ENCODE data around the gene KRTCAP2. TPM values are rescaled to one million over a fixed set of nuclear protein-coding genes. Genes with fewer than 3 reads are reported as not detected.

The KRTCAP2 gene
- total RNA-seq, 2 donors from 2014 or later, result 140 to 172 TPM

GRCh38 chr1:155121249-155121648, 51.9 kb downstream of the KRTCAP2 start:
- Histone ChIP-seq H3K9me3 (no peaks in the 10 kb centered on the region), H3K4me1 (peaks cover 11% of the 10 kb centered on the region)
- TF ChIP-seq CTCF (IDR thresholded peaks at IDR 0.05), result no peak

GRCh38 chr1:155120253-155120652, 52.9 kb downstream of the KRTCAP2 start:
- no peak for DNase-seq

More at GRCh38 chr1:155121249-155121648, 51.9 kb downstream of the KRTCAP2 start:
- Histone ChIP-seq H3K4me3 (no peak overlapping the region), H3K9ac (ENCODE audit: low read depth in 2 of 2, low read length in 2 of 2) (peak overlapping the region in 1 of 2 donors; percentile 28), H3K27me3 (no peaks in the 10 kb centered on the region), H3K27ac (no peak overlapping the region), H3K36me3 (no peaks in the 10 kb centered on the region)
- intact Hi-C loops (cut with DNase I), result no loop called here
- no peak for DNase-seq

More at GRCh38 chr1:155120253-155120652, 52.9 kb downstream of the KRTCAP2 start:
- peak overlapping the region in 1 of 2 donors; percentile 54 for H3K9ac ChIP-seq (ENCODE audit: low read depth in 2 of 2, low read length in 2 of 2)
- no peak overlapping the region for H3K27ac ChIP-seq
- H3K36me3 ChIP-seq, result no peaks in the 10 kb centered on the region
- peaks cover 8% of the 10 kb centered on the region for H3K4me1 ChIP-seq
- no peaks in the 10 kb centered on the region for H3K27me3 ChIP-seq
- intact Hi-C loops (cut with DNase I), result no loop called here
- H3K4me3 ChIP-seq, result no peak overlapping the region
- TF ChIP-seq CTCF (IDR thresholded peaks at IDR 0.05), result no peak
- H3K9me3 ChIP-seq, result no peaks in the 10 kb centered on the region

Other genes starting within 250 kb of the KRTCAP2 start
- gene PMVK, start 236.6 kb downstream of the KRTCAP2 start, total RNA-seq, result 10 to 100 TPM; 32.0 to 46.5 TPM
- gene PBXIP1, start 217.2 kb downstream of the KRTCAP2 start, total RNA-seq, result 10 to 100 TPM; 22.0 to 51.4 TPM
- gene PYGO2, start 211.5 kb downstream of the KRTCAP2 start, total RNA-seq, result 10 to 100 TPM; 25.8 to 33.8 TPM
- gene SHC1, start 202.6 kb downstream of the KRTCAP2 start, total RNA-seq, result 100 to 1,000 TPM in 1 of 2 donors, 10 to 100 TPM in 1; 98.3 to 104 TPM
- 10 to 100 TPM; 49.5 to 76.5 TPM for gene CKS1B, start 198.6 kb downstream of the KRTCAP2 start, total RNA-seq
- gene FLAD1, start 190.0 kb downstream of the KRTCAP2 start, total RNA-seq, result 10 to 100 TPM; 28.2 to 46.1 TPM
- gene LENEP, start 179.7 kb downstream of the KRTCAP2 start, total RNA-seq, result not detected
- gene ZBTB7B, start 170.5 kb downstream of the KRTCAP2 start, total RNA-seq, result 100 to 1,000 TPM; 185 to 205 TPM
- gene DCST2, start 139.5 kb downstream of the KRTCAP2 start, total RNA-seq, result 1 to 10 TPM; 1.7 to 1.9 TPM
- gene DCST1, start 139.5 kb downstream of the KRTCAP2 start, total RNA-seq, result not detected
- 100 to 1,000 TPM; 101 to 228 TPM for gene ADAM15, start 122.0 kb downstream of the KRTCAP2 start, total RNA-seq
- gene EFNA4, start 109.6 kb downstream of the KRTCAP2 start, total RNA-seq, result 10 to 100 TPM; 26.1 to 27.2 TPM
- gene EFNA3, start 94.5 kb downstream of the KRTCAP2 start, total RNA-seq, result 10 to 100 TPM; 12.7 to 21.4 TPM
- gene EFNA1, start 45.4 kb downstream of the KRTCAP2 start, total RNA-seq, result 100 to 1,000 TPM in 1 of 2 donors, 10 to 100 TPM in 1; 61.3 to 125 TPM
- gene SLC50A1, start 37.5 kb downstream of the KRTCAP2 start, total RNA-seq, result 100 to 1,000 TPM; 102 to 130 TPM
- gene DPM3, start 32.8 kb downstream of the KRTCAP2 start, total RNA-seq, result 100 to 1,000 TPM; 149 to 182 TPM
- under 1 TPM; 0.10 to 0.19 TPM for gene TRIM46, start 545 bp upstream of the KRTCAP2 start, total RNA-seq
- gene THBS3, start 34.6 kb upstream of the KRTCAP2 start, total RNA-seq, result 10 to 100 TPM; 12.2 to 16.0 TPM
- 10 to 100 TPM; 37.5 to 55.8 TPM for gene MTX1, start 35.4 kb upstream of the KRTCAP2 start, total RNA-seq
- gene ENTREP3, start 82.2 kb upstream of the KRTCAP2 start, total RNA-seq, result 10 to 100 TPM; 22.0 to 34.2 TPM
- gene SCAMP3, start 89.1 kb upstream of the KRTCAP2 start, total RNA-seq, result 10 to 100 TPM; 41.5 to 67.7 TPM
- gene CLK2, start 100.2 kb upstream of the KRTCAP2 start, total RNA-seq, result 10 to 100 TPM; 31.7 to 66.4 TPM
- gene HCN3, start 104.2 kb upstream of the KRTCAP2 start, total RNA-seq, result 10 to 100 TPM; 12.4 to 12.8 TPM
- gene PKLR, start 128.1 kb upstream of the KRTCAP2 start, total RNA-seq, result 1 to 10 TPM; 1.6 to 2.9 TPM
- 100 to 1,000 TPM; 300 to 501 TPM for gene FDPS, start 135.6 kb upstream of the KRTCAP2 start, total RNA-seq
- gene RUSC1, start 147.6 kb upstream of the KRTCAP2 start, total RNA-seq, result 100 to 1,000 TPM in 1 of 2 donors, 10 to 100 TPM in 1; 68.4 to 113 TPM